MG63 (cell line): ENCODE results near the gene ADAM23. TPM values are rescaled to one million over a fixed set of nuclear protein-coding genes. Genes with fewer than 3 reads are reported as not detected.

Experiments
- DNase-seq: peaks from one replicate; pipeline ENCODE4 v3.0.0-alpha.2; 2020
- H3K27me3 ChIP-seq: fragments of 250-450 bp; sonication (Bioruptor Pico); 2 replicates; pipeline ENCODE4 v1.5.1; 2020; ENCODE audit warnings: mild to moderate bottlenecking, moderate library complexity
- H3K36me3 ChIP-seq: fragments of 250-450 bp; sonication (Bioruptor Pico); 2 replicates; pipeline ENCODE4 v1.5.1; 2020; ENCODE audit warnings: mild to moderate bottlenecking, moderate library complexity
- H3K4me3 ChIP-seq: fragments of 250-450 bp; sonication (Bioruptor Pico); 2 replicates; pipeline ENCODE4 v1.5.1; 2020; ENCODE audit warnings: mild to moderate bottlenecking, moderate library complexity
- H3K9me3 ChIP-seq: fragments of 250-450 bp; sonication (Bioruptor Pico); 2 replicates; pipeline ENCODE4 v1.5.1; 2020; ENCODE audit warnings: mild to moderate bottlenecking, moderate library complexity
- total RNA-seq: library from RNA; depleted of rRNA; stranded (reverse); fragments of >200 nt; shearing (Covaris generic); gene quantifications from 2 replicates; pipeline ENCODE4 v1.2.3, GENCODE V29; 2014; ENCODE audit warnings: low replicate concordance

Gene ADAM23
- total RNA-seq, 1 experiment from 2014 or later = 1.1 TPM

- Histone ChIP-seq H3K4me3 (no peak overlapping the region), H3K9me3 (no peaks in the 10 kb centered on the region), H3K27me3 (no peaks in the 10 kb centered on the region), H3K36me3 (no peaks in the 10 kb centered on the region)
- DNase-seq = no peak
These were observed 28.8 kb downstream of the ADAM23 start for GRCh38 chr2:206472094-206472493.

- no peaks in the 10 kb centered on the region for H3K9me3 ChIP-seq
- H3K36me3 ChIP-seq = no peaks in the 10 kb centered on the region
- H3K4me3 ChIP-seq = no peak overlapping the region
- H3K27me3 ChIP-seq = no peaks in the 10 kb centered on the region
- DNase-seq = no peak
These were observed 30.8 kb downstream of the ADAM23 start for GRCh38 chr2:206474099-206474498.

- Histone ChIP-seq H3K27me3 (no peaks in the 10 kb centered on the region), H3K36me3 (no peaks in the 10 kb centered on the region), H3K4me3 (no peak overlapping the region), H3K9me3 (no peaks in the 10 kb centered on the region)
- DNase-seq = no peak
These were observed 34.0 kb downstream of the ADAM23 start for GRCh38 chr2:206477296-206477695.

GRCh38 chr2:206478340-206478739 lies 35.0 kb downstream of the ADAM23 start:
- Histone ChIP-seq H3K4me3 (no peak overlapping the region), H3K9me3 (no peaks in the 10 kb centered on the region), H3K36me3 (no peaks in the 10 kb centered on the region), H3K27me3 (no peaks in the 10 kb centered on the region)
- no peak for DNase-seq

- Histone ChIP-seq H3K36me3 (no peaks in the 10 kb centered on the region), H3K27me3 (no peaks in the 10 kb centered on the region), H3K9me3 (no peaks in the 10 kb centered on the region), H3K4me3 (no peak overlapping the region)
- DNase-seq = peak; percentile 5
These were observed 36.8 kb downstream of the ADAM23 start for GRCh38 chr2:206480161-206480560.

GRCh38 chr2:206480620-206481019 lies 37.3 kb downstream of the ADAM23 start:
- no peak for DNase-seq
- H3K4me3 ChIP-seq = no peak overlapping the region

GRCh38 chr2:206481056-206481455 lies 37.7 kb downstream of the ADAM23 start:
- Histone ChIP-seq H3K9me3 (no peaks in the 10 kb centered on the region), H3K36me3 (no peaks in the 10 kb centered on the region), H3K4me3 (no peak overlapping the region), H3K27me3 (no peaks in the 10 kb centered on the region)
- no peak for DNase-seq

More at GRCh38 chr2:206480620-206481019, 37.3 kb downstream of the ADAM23 start:
- Histone ChIP-seq H3K9me3 (no peaks in the 10 kb centered on the region), H3K27me3 (no peaks in the 10 kb centered on the region), H3K36me3 (no peaks in the 10 kb centered on the region)

- Histone ChIP-seq H3K27me3 (no peaks in the 10 kb centered on the region), H3K4me3 (no peak overlapping the region), H3K36me3 (no peaks in the 10 kb centered on the region), H3K9me3 (no peaks in the 10 kb centered on the region)
- DNase-seq = no peak
These were observed 38.8 kb downstream of the ADAM23 start for GRCh38 chr2:206482123-206482522.

- H3K36me3 ChIP-seq = no peaks in the 10 kb centered on the region
- H3K27me3 ChIP-seq = no peaks in the 10 kb centered on the region
- H3K9me3 ChIP-seq = no peaks in the 10 kb centered on the region
- H3K4me3 ChIP-seq = no peak overlapping the region
- DNase-seq = no peak
These were observed 39.3 kb downstream of the ADAM23 start for GRCh38 chr2:206482633-206483032.

- Histone ChIP-seq H3K27me3 (no peaks in the 10 kb centered on the region), H3K4me3 (no peak overlapping the region), H3K36me3 (no peaks in the 10 kb centered on the region), H3K9me3 (no peaks in the 10 kb centered on the region)
- no peak for DNase-seq
These were observed 44.7 kb downstream of the ADAM23 start for GRCh38 chr2:206488053-206488452.

- no peaks in the 10 kb centered on the region for H3K36me3 ChIP-seq
- no peaks in the 10 kb centered on the region for H3K27me3 ChIP-seq
- no peaks in the 10 kb centered on the region for H3K9me3 ChIP-seq
- no peak for DNase-seq
- H3K4me3 ChIP-seq = no peak overlapping the region
These were observed 45.3 kb downstream of the ADAM23 start for GRCh38 chr2:206488623-206489022.

- no peak for DNase-seq
- Histone ChIP-seq H3K36me3 (no peaks in the 10 kb centered on the region), H3K27me3 (no peaks in the 10 kb centered on the region), H3K9me3 (no peaks in the 10 kb centered on the region), H3K4me3 (no peak overlapping the region)
These were observed 50.7 kb downstream of the ADAM23 start for GRCh38 chr2:206494061-206494460.

- Histone ChIP-seq H3K4me3 (no peak overlapping the region), H3K9me3 (no peaks in the 10 kb centered on the region), H3K27me3 (no peaks in the 10 kb centered on the region; the same call in 1 of the 2 replicates), H3K36me3 (no peaks in the 10 kb centered on the region)
- DNase-seq = no peak
These were observed 59.4 kb downstream of the ADAM23 start for GRCh38 chr2:206502729-206503128.

GRCh38 chr2:206511283-206511682 lies 68.0 kb downstream of the ADAM23 start:
- H3K4me3 ChIP-seq = no peak overlapping the region
- no peaks in the 10 kb centered on the region; the same call in 1 of the 2 replicates for H3K27me3 ChIP-seq
- H3K9me3 ChIP-seq = no peaks in the 10 kb centered on the region
- no peaks in the 10 kb centered on the region for H3K36me3 ChIP-seq
- no peak for DNase-seq

- H3K9me3 ChIP-seq = no peaks in the 10 kb centered on the region
- no peaks in the 10 kb centered on the region for H3K36me3 ChIP-seq
- no peak for DNase-seq
- H3K4me3 ChIP-seq = no peak overlapping the region
- H3K27me3 ChIP-seq = no peaks in the 10 kb centered on the region; the same call in 1 of the 2 replicates
These were observed 69.7 kb downstream of the ADAM23 start for GRCh38 chr2:206512999-206513398.

- Histone ChIP-seq H3K36me3 (no peaks in the 10 kb centered on the region), H3K27me3 (no peaks in the 10 kb centered on the region; the same call in 1 of the 2 replicates), H3K9me3 (no peaks in the 10 kb centered on the region), H3K4me3 (no peak overlapping the region)
- no peak for DNase-seq
These were observed 72.2 kb downstream of the ADAM23 start for GRCh38 chr2:206515580-206515979.

GRCh38 chr2:206518997-206519396 lies 75.7 kb downstream of the ADAM23 start:
- no peak for DNase-seq
- Histone ChIP-seq H3K27me3 (no peaks in the 10 kb centered on the region), H3K4me3 (no peak overlapping the region), H3K36me3 (no peaks in the 10 kb centered on the region), H3K9me3 (no peaks in the 10 kb centered on the region)

GRCh38 chr2:206520450-206520849 lies 77.1 kb downstream of the ADAM23 start:
- no peaks in the 10 kb centered on the region for H3K9me3 ChIP-seq
- no peaks in the 10 kb centered on the region for H3K36me3 ChIP-seq
- no peak for DNase-seq
- no peak overlapping the region for H3K4me3 ChIP-seq
- no peaks in the 10 kb centered on the region for H3K27me3 ChIP-seq

- H3K9me3 ChIP-seq = no peaks in the 10 kb centered on the region
- no peak for DNase-seq
These were observed 77.8 kb downstream of the ADAM23 start for GRCh38 chr2:206521115-206521514.

More at GRCh38 chr2:206521115-206521514, 77.8 kb downstream of the ADAM23 start:
- Histone ChIP-seq H3K4me3 (no peak overlapping the region), H3K36me3 (no peaks in the 10 kb centered on the region), H3K27me3 (no peaks in the 10 kb centered on the region)
